ENCODE data around the gene CFAP92. TPM values are rescaled to one million over a fixed set of nuclear protein-coding genes. Genes with fewer than 3 reads are reported as not detected.

The CFAP92 gene
- total RNA-seq, 1 experiment from 2014 or later: 0.92 TPM

DNA sequence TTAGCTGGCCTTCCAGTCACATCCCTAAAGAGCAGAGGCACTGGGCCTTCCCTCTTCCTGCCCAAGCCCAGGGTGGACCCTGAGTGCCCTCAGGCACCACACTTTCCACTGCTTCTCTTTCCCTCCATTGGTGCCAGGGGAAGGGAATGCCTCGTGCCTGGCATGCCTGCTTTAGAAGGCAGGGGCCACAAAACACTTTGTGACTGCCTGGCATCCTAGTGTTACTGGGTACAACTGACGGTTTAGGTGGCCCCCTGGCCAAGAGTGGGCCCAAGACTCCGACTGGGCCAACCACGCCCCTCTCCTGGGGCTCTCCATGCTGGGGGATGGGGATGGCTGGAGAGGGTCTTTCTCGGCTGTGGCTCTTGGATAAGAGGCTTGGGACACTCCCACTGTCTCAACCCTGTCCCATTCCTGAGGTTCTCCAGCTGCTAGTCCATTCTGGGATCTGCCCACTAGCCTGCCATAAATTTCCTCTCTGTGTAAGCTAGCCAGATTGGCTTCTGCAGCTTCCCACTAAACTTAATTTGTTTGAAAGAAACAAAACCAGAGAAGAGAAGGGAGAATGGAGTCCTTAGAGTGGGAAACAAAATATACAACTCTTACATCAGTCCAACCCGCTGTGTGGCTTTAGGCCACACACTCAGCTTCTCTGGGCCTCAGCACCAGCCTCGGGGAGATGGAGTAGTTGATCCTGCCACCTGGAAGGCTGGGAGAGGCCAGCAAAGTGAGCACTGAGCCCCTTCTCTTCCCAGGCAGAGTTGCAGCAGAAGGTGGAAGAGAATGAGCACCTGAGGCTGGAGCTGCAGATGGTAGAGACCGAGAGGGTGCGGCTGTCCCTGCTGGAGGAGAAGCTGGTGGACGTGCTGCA is 42.6 kb upstream of the CFAP92 start:
- H2AK5ac ChIP-seq (ENCODE audit: insufficient read length, low read length): no peak overlapping the region
- no peak overlapping the region for H3K4me3 Mint-ChIP-seq
- no peak overlapping the region for H3K4me2 ChIP-seq (ENCODE audit: insufficient read depth, insufficient read length, low read length)
- no peaks in the 10 kb centered on the region for H3K9me3 Mint-ChIP-seq
- H3K79me2 ChIP-seq (ENCODE audit: insufficient read depth, low read length): no peaks in the 10 kb centered on the region
- WGBS (ENCODE audit: extremely low coverage, insufficient read length, low lambda C conversion rate): no CpG with 5 or more reads among the region's 10 CpGs
- H2BK20ac ChIP-seq (ENCODE audit: low read depth, low read length, poor library complexity, severe bottlenecking): no peak overlapping the region
- no peak overlapping the region for H4K5ac ChIP-seq (ENCODE audit: insufficient read length, low read depth, low read length)
- H3K4ac ChIP-seq (ENCODE audit: low read depth, low read length): no peak overlapping the region
- peaks cover 6% of the 10 kb centered on the region for H3K27me3 Mint-ChIP-seq (ENCODE audit: low read depth)
- peaks cover 15 to 29% of the 10 kb centered on the region in 2 experiments for H3K4me1 Mint-ChIP-seq
- no peaks in the 10 kb centered on the region for H3K9me3 ChIP-seq (ENCODE audit: control insufficient read depth, low read depth, low read length)
- no peak overlapping the region for H3K18ac ChIP-seq (ENCODE audit: insufficient read length, low read depth, low read length)
- no peaks in the 10 kb centered on the region for H4K20me1 ChIP-seq (ENCODE audit: control insufficient read depth, insufficient read depth, insufficient read length)
- no peak overlapping the region for H2BK15ac ChIP-seq (ENCODE audit: low read depth, low read length)
- H2BK120ac ChIP-seq (ENCODE audit: low read depth, low read length, poor library complexity, severe bottlenecking): no peak overlapping the region
- H3K4me1 ChIP-seq (ENCODE audit: insufficient read depth, low read length): no peaks in the 10 kb centered on the region
- H2BK5ac ChIP-seq (ENCODE audit: insufficient read length, low read length): no peak overlapping the region
- DNase-seq: no peak
- no peaks in the 10 kb centered on the region for H3K36me3 Mint-ChIP-seq (ENCODE audit: insufficient read depth in 1 of 3, low read depth in 3 of 3)
- no peak overlapping the region for H4K91ac ChIP-seq (ENCODE audit: insufficient read length, low read depth, low read length)
- H3K23me2 ChIP-seq (ENCODE audit: insufficient read length, low read depth, low read length, poor library complexity, severe bottlenecking): no peaks in the 10 kb centered on the region
- no peak overlapping the region for H2BK12ac ChIP-seq (ENCODE audit: insufficient read length, low read depth, low read length)
- no peaks in the 10 kb centered on the region for H3K27me3 ChIP-seq (ENCODE audit: insufficient read depth, low read length)
- H4K8ac ChIP-seq (replicated peaks; ENCODE audit: insufficient read length, low read depth, low read length): no peak overlapping the region
- H3K9ac ChIP-seq (ENCODE audit: extremely low read depth, insufficient read length, low read length): no peak overlapping the region
- H3K14ac ChIP-seq (ENCODE audit: insufficient read depth, low read length): no peak overlapping the region
- H2AFZ ChIP-seq (ENCODE audit: low read length): no peak overlapping the region
- H3T11ph ChIP-seq (ENCODE audit: low read length): no peak overlapping the region
- H3K27ac ChIP-seq (ENCODE audit: insufficient read length, low read depth, low read length): no peak overlapping the region
- no peak overlapping the region for H3K23ac ChIP-seq (ENCODE audit: insufficient read length, low read depth, low read length)
- TF ChIP-seq, protein P1, sequence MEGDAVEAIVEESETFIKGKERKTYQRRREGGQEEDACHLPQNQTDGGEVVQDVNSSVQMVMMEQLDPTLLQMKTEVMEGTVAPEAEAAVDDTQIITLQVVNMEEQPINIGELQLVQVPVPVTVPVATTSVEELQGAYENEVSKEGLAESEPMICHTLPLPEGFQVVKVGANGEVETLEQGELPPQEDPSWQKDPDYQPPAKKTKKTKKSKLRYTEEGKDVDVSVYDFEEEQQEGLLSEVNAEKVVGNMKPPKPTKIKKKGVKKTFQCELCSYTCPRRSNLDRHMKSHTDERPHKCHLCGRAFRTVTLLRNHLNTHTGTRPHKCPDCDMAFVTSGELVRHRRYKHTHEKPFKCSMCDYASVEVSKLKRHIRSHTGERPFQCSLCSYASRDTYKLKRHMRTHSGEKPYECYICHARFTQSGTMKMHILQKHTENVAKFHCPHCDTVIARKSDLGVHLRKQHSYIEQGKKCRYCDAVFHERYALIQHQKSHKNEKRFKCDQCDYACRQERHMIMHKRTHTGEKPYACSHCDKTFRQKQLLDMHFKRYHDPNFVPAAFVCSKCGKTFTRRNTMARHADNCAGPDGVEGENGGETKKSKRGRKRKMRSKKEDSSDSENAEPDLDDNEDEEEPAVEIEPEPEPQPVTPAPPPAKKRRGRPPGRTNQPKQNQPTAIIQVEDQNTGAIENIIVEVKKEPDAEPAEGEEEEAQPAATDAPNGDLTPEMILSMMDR (conservative IDR thresholded peaks at IDR 0.05): no peak
- no peaks in the 10 kb centered on the region for H3K79me1 ChIP-seq (ENCODE audit: insufficient read depth, low read depth, low read length, poor library complexity, severe bottlenecking)
- no peak overlapping the region for H3K56ac ChIP-seq (ENCODE audit: insufficient read length, low read depth, low read length)
- H3K27ac Mint-ChIP-seq: no peak overlapping the region
